GM18508 (cell line): Measurements from ENCODE around the gene DUSP12.
A peak's percentile ranks its signal among the peaks of the same experiment; 100 is the strongest.
"Not testable (repeated sequence)": the region's sequence is repeated elsewhere in the genome, so short reads cannot be mapped to it uniquely, and the experiment has no call there.

Experiments
- ATAC-seq: cut with Tn5 transposase; IDR thresholded peaks from one replicate; pipeline ENCODE4 v1.9.1; 2021; ENCODE audit warnings: moderate number of reproducible peaks; ENCODE audit not compliant: insufficient read depth, unreplicated experiment

Gene DUSP12

GRCh38 chr1:161768461-161768860, 18.9 kb downstream of the DUSP12 start:
- no peak for ATAC-seq

GRCh38 chr1:161768986-161769672, 19.5 kb downstream of the DUSP12 start:
- ATAC-seq: no peak

- not testable (repeated sequence) for ATAC-seq
These were observed 20.1 kb downstream of the DUSP12 start for GRCh38 chr1:161769673-161770045.

GRCh38 chr1:161770250-161770649, 20.7 kb downstream of the DUSP12 start:
- no peak for ATAC-seq

GRCh38 chr1:161771161-161771560, 21.6 kb downstream of the DUSP12 start:
- no peak for ATAC-seq

- no peak for ATAC-seq
These were observed 22.4 kb downstream of the DUSP12 start for GRCh38 chr1:161771973-161772372.

- ATAC-seq: no peak
These were observed 22.8 kb downstream of the DUSP12 start for GRCh38 chr1:161772397-161772796.

- ATAC-seq: no peak
These were observed 24.2 kb downstream of the DUSP12 start for GRCh38 chr1:161773791-161774190.

GRCh38 chr1:161777261-161777660, 27.7 kb downstream of the DUSP12 start:
- no peak for ATAC-seq

GRCh38 chr1:161778522-161778921, 28.9 kb downstream of the DUSP12 start:
- no peak for ATAC-seq

GRCh38 chr1:161779393-161779792, 29.8 kb downstream of the DUSP12 start:
- no peak for ATAC-seq

GRCh38 chr1:161781995-161782394, 32.4 kb downstream of the DUSP12 start:
- no peak for ATAC-seq

- no peak for ATAC-seq
These were observed 33.3 kb downstream of the DUSP12 start for GRCh38 chr1:161782886-161783285.

- no peak for ATAC-seq
These were observed 35.4 kb downstream of the DUSP12 start for GRCh38 chr1:161784968-161785367.

GRCh38 chr1:161787355-161787754, 37.8 kb downstream of the DUSP12 start:
- ATAC-seq: no peak

- no peak for ATAC-seq
These were observed 41.2 kb downstream of the DUSP12 start for GRCh38 chr1:161790587-161791317.

GRCh38 chr1:161791904-161792655, 42.5 kb downstream of the DUSP12 start:
- ATAC-seq: no peak

- peak; percentile 83 for ATAC-seq
These were observed 43.2 kb downstream of the DUSP12 start for GRCh38 chr1:161792740-161793139.

- ATAC-seq: no peak
These were observed 50.2 kb downstream of the DUSP12 start for GRCh38 chr1:161799792-161800191.

- ATAC-seq: no peak
These were observed 52.4 kb downstream of the DUSP12 start for GRCh38 chr1:161801955-161802354.

GRCh38 chr1:161803181-161803580, 53.6 kb downstream of the DUSP12 start:
- no peak for ATAC-seq
